ENCODE measurements around the gene TAT. TPM values are rescaled to one million over a fixed set of nuclear protein-coding genes. Genes with fewer than 3 reads are reported as not detected.

The TAT gene
- polyA plus RNA-seq, 3 donors = not detected

DNA sequence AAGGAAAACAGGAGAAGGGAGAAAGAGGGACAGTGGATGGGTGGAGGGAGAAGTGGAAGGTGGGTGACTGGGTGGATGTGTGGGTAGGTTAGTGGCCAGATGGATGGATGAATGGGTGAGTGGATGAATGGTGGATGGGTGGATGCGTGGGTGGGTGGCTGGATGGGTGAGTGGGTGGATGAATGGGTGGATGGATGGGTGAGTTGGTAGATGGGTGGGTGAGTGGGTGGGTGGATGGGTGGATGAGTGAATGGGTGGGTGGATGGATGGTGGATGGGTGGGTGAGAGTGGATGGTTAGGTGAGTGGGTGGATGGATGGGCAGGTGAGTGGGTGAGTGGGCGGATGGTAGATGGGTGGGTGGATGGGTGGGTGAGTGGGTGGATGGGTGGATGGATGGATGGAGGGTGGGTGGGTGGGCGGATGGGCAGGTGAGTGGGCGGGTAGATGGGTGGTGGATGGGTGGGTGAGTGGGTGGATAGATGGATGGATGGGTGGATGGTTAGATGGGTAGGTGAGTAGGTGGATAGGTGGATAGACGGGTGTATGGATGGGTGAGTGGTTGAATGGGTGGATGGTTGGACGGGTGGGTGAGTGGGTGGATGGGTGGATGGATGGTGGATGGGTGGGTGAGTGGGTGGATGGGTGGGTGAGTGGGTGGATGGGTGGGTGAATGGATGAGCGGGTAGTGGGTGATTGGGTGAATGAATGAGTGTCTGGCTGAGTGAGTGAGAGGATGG, 48.4 kb upstream of the TAT start:
- WGBS (ENCODE audit: insufficient coverage) = 96% methylated on average over 6 of the region's 7 CpGs
- no peak overlapping the region for H3K27ac Mint-ChIP-seq

DNA sequence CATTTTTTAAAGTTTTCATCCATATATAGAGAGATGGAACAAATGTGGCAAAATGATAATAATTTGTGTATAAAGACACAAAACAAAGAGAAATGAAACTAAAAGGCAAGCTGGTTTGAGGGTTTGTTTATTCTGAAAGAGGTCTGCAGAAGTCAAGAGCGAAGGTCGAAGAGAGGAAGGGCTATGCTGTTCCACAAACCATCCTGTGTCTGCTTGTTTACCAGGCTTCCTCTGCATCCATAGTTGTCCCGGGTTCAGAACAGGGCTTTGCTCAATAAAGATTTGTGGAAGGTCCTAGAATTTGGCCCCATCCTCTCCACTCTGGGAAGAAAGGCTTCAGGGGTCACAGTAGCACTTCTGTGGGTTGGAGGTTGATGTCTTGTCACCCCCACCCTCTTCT, 46.7 kb upstream of the TAT start:
- peaks cover 0 to 8% of the 10 kb centered on the region in 2 donors for H3K4me1 ChIP-seq (ENCODE audit: control insufficient read depth in 1 of 2, insufficient read depth in 2 of 2, low read length in 2 of 2)
- peaks cover 29 to 39% (median 37%) of the 10 kb centered on the region in 3 donors for H3K27me3 Mint-ChIP-seq (ENCODE audit: low read depth in 3 of 3)
- peaks cover 0 to 9% (median 2%) of the 10 kb centered on the region in 7 donors for H3K9me3 Mint-ChIP-seq
- no peak overlapping the region for H3K4me2 ChIP-seq (replicated peaks; ENCODE audit: extremely low read depth, low read length, poor library complexity, severe bottlenecking)
- no peaks in the 10 kb centered on the region for H3K4me1 Mint-ChIP-seq
- no peaks in the 10 kb centered on the region for H3K79me2 ChIP-seq (ENCODE audit: insufficient read depth, low read length)
- H4K20me1 ChIP-seq (ENCODE audit: insufficient read depth, low read length) = no peaks in the 10 kb centered on the region
- no peak overlapping the region for H2AFZ ChIP-seq (ENCODE audit: insufficient read depth, low read depth, low read length, poor library complexity, severe bottlenecking)
- DNase-seq = no peak
- no peak overlapping the region for H3K9ac ChIP-seq (ENCODE audit: insufficient read depth, low read length, poor library complexity, severe bottlenecking)
- intact Hi-C loops (cut with micrococcal nuclease) = no loop called here
- H3K36me3 ChIP-seq (replicated peaks in 1 of 2; ENCODE audit: control insufficient read depth in 1 of 2, insufficient read depth in 2 of 2, low read length in 2 of 2) = no peaks in the 10 kb centered on the region
- no peak overlapping the region for H3K4me3 Mint-ChIP-seq
- no peak overlapping the region for H3K27ac Mint-ChIP-seq
- no peaks in the 10 kb centered on the region for H3K9me3 ChIP-seq (replicated peaks in 1 of 2; ENCODE audit: control insufficient read depth in 1 of 2, insufficient read depth in 1 of 2, low read length in 2 of 2)
- H3K27me3 ChIP-seq (ENCODE audit: control insufficient read depth in 2 of 2, insufficient read depth in 2 of 2, low read length in 2 of 2) = peaks cover 43 to 45% of the 10 kb centered on the region in 2 donors
- no peak overlapping the region for H3K27ac ChIP-seq (ENCODE audit: low read depth in 1 of 2, low read length in 2 of 2)
- WGBS (ENCODE audit: insufficient coverage) = no CpG with 5 or more reads among the region's 3 CpGs
- H3K4me3 ChIP-seq (replicated peaks in 1 of 3; ENCODE audit: low read depth in 2 of 3, low read length in 3 of 3) = no peak overlapping the region
- no peaks in the 10 kb centered on the region for H3K36me3 Mint-ChIP-seq
- TF ChIP-seq, protein P1, sequence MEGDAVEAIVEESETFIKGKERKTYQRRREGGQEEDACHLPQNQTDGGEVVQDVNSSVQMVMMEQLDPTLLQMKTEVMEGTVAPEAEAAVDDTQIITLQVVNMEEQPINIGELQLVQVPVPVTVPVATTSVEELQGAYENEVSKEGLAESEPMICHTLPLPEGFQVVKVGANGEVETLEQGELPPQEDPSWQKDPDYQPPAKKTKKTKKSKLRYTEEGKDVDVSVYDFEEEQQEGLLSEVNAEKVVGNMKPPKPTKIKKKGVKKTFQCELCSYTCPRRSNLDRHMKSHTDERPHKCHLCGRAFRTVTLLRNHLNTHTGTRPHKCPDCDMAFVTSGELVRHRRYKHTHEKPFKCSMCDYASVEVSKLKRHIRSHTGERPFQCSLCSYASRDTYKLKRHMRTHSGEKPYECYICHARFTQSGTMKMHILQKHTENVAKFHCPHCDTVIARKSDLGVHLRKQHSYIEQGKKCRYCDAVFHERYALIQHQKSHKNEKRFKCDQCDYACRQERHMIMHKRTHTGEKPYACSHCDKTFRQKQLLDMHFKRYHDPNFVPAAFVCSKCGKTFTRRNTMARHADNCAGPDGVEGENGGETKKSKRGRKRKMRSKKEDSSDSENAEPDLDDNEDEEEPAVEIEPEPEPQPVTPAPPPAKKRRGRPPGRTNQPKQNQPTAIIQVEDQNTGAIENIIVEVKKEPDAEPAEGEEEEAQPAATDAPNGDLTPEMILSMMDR (IDR thresholded peaks at IDR 0.05) = no peak

More for the DNA sequence above, 48.4 kb upstream of the TAT start:
- intact Hi-C loops (cut with micrococcal nuclease) = no loop called here
- Histone ChIP-seq H3K9ac (ENCODE audit: insufficient read depth, low read length, poor library complexity, severe bottlenecking) (no peak overlapping the region), H3K4me2 (replicated peaks; ENCODE audit: extremely low read depth, low read length, poor library complexity, severe bottlenecking) (no peak overlapping the region), H3K36me3 (replicated peaks in 1 of 2; ENCODE audit: control insufficient read depth in 1 of 2, insufficient read depth in 2 of 2, low read length in 2 of 2) (no peaks in the 10 kb centered on the region), H2AFZ (ENCODE audit: insufficient read depth, low read depth, low read length, poor library complexity, severe bottlenecking) (no peak overlapping the region), H3K4me3 (replicated peaks in 1 of 3; ENCODE audit: low read depth in 2 of 3, low read length in 3 of 3) (no peak overlapping the region), H3K27me3 (ENCODE audit: control insufficient read depth in 2 of 2, insufficient read depth in 2 of 2, low read length in 2 of 2) (peaks cover 46 to 52% of the 10 kb centered on the region in 2 donors), H3K9me3 (replicated peaks in 1 of 2; ENCODE audit: control insufficient read depth in 1 of 2, insufficient read depth in 1 of 2, low read length in 2 of 2) (no peaks in the 10 kb centered on the region), H4K20me1 (ENCODE audit: insufficient read depth, low read length) (no peaks in the 10 kb centered on the region), H3K4me1 (ENCODE audit: control insufficient read depth in 1 of 2, insufficient read depth in 2 of 2, low read length in 2 of 2) (peaks cover 0 to 8% of the 10 kb centered on the region in 2 donors), H3K27ac (ENCODE audit: low read depth in 1 of 2, low read length in 2 of 2) (no peak overlapping the region), H3K79me2 (ENCODE audit: insufficient read depth, low read length) (no peaks in the 10 kb centered on the region)
- TF ChIP-seq, protein P1 (IDR thresholded peaks at IDR 0.05) = no peak
- Mint-ChIP-seq H3K4me3 (peak overlapping the region in 1 of 2 donors; percentile 70), H3K4me1 (no peaks in the 10 kb centered on the region), H3K36me3 (no peaks in the 10 kb centered on the region), H3K27me3 (ENCODE audit: low read depth in 3 of 3) (peaks cover 34 to 43% (median 41%) of the 10 kb centered on the region in 3 donors), H3K9me3 (peaks cover 0 to 9% (median 2%) of the 10 kb centered on the region in 7 donors)
- DNase-seq = no peak

Data from CD14-positive monocyte (primary cell).